Vagina (tissue), 2 donors: ENCODE data around the gene ZNF385A. TPM values are rescaled to one million over a fixed set of nuclear protein-coding genes. Genes with fewer than 3 reads are reported as not detected.

Source experiments
- DNase-seq, 2 donors: peaks; one replicate each; pipeline ENCODE4 v3.0.0-alpha.2; 2017; ENCODE audit errors: extremely low spot score in 2 of 2
- H3K27ac ChIP-seq: fragments of 200-600 bp; sonication (generic); one replicate; pipeline ENCODE4 v1.5.1; 2019
- H3K27me3 ChIP-seq: fragments of 200-600 bp; sonication (generic); one replicate; pipeline ENCODE4 v1.5.1; 2019
- H3K36me3 ChIP-seq, 2 donors: fragments of 200-600 bp; sonication (generic); one replicate each; pipeline ENCODE4 v1.5.1; 2017 to 2019
- H3K4me1 ChIP-seq: fragments of 200-600 bp; sonication (generic); one replicate; pipeline ENCODE4 v1.5.1; 2019
- H3K4me3 ChIP-seq, 2 donors: fragments of 200-600 bp; sonication (generic); 1 replicate in 1 of 2; 2 replicates in 1 of 2; pipeline ENCODE4 v1.5.1; 2016 to 2019
- H3K9me3 ChIP-seq: fragments of 200-600 bp; sonication (generic); one replicate; pipeline ENCODE4 v1.5.1; 2019
- CTCF ChIP-seq, 3 experiments: fragments of 450-650 bp in 2 of 3; fragments of 200-600 bp in 1 of 3; sonication (generic) in 1 of 3; IDR thresholded peaks; one replicate each; pipeline ENCODE4 v1.5.1; 2017 to 2019; ENCODE audit warnings: antibody characterized with exemption in 3 of 3, mild to moderate bottlenecking in 2 of 3, moderate library complexity in 2 of 3
- POLR2A ChIP-seq, 2 donors: fragments of 450-650 bp; IDR thresholded peaks; one replicate each; pipeline ENCODE4 v1.6.1; 2017; ENCODE audit warnings: antibody characterized with exemption in 2 of 2, mild to moderate bottlenecking in 2 of 2, moderate library complexity in 2 of 2
- POLR2AphosphoS5 ChIP-seq, 2 donors: sonication (generic); formaldehyde crosslinking; IDR thresholded peaks; one replicate each; pipeline ENCODE4 v1.9.0; 2017; ENCODE audit warnings: antibody characterized with exemption in 2 of 2, mild to moderate bottlenecking in 2 of 2, low read depth in 1 of 2; ENCODE audit not compliant: insufficient read depth in 1 of 2
- intact Hi-C: fragments of 100-400 bp; cut with DNase I; formaldehyde crosslinking; loops from one replicate; pipeline ENCODE4 v1.15.1; 2023
- total RNA-seq: library from RNA; depleted of rRNA; stranded (reverse); fragments of >200 nt; gene quantifications from one replicate; pipeline ENCODE4 v1.2.3, GENCODE V29; 2016

The ZNF385A gene
- total RNA-seq, 1 donor from 2014 or later, result 38.8 TPM

GRCh38 chr12:54386403-54387113, 2.0 kb upstream of the ZNF385A start:
- Histone ChIP-seq H3K27ac (peak overlapping the region; percentile 93), H3K9me3 (no peaks in the 10 kb centered on the region), H3K27me3 (no peaks in the 10 kb centered on the region), H3K4me3 (no peak overlapping the region), H3K36me3 (no peaks in the 10 kb centered on the region), H3K4me1 (peaks cover 77% of the 10 kb centered on the region)
- intact Hi-C loops, result no loop called here
- TF ChIP-seq POLR2AphosphoS5 (IDR thresholded peaks at IDR 0.05; ENCODE audit: insufficient read depth in 1 of 2, low read depth in 1 of 2), result no peak
- TF ChIP-seq POLR2A (IDR thresholded peaks at IDR 0.05), result no peak
- no peak for TF ChIP-seq CTCF (IDR thresholded peaks at IDR 0.05)
- no peak for DNase-seq

GRCh38 chr12:54385251-54385914, 850 bp upstream of the ZNF385A start:
- no peak for TF ChIP-seq POLR2A (IDR thresholded peaks at IDR 0.05)
- TF ChIP-seq CTCF (IDR thresholded peaks at IDR 0.05), result no peak
- peak in 1 of 2 donors; percentile 46 for TF ChIP-seq POLR2AphosphoS5 (IDR thresholded peaks at IDR 0.05; ENCODE audit: insufficient read depth in 1 of 2, low read depth in 1 of 2)
- Histone ChIP-seq H3K27me3 (no peaks in the 10 kb centered on the region), H3K36me3 (no peaks in the 10 kb centered on the region), H3K9me3 (no peaks in the 10 kb centered on the region), H3K4me3 (no peak overlapping the region), H3K27ac (peak overlapping the region; percentile 93), H3K4me1 (peaks cover 67% of the 10 kb centered on the region)
- intact Hi-C loops, result no loop called here
- no peak for DNase-seq

GRCh38 chr12:54383041-54383609, 1.4 kb downstream of the ZNF385A start:
- no peak for DNase-seq

GRCh38 chr12:54381136-54381535, 3.4 kb downstream of the ZNF385A start:
- TF ChIP-seq POLR2AphosphoS5 (IDR thresholded peaks at IDR 0.05; ENCODE audit: insufficient read depth in 1 of 2, low read depth in 1 of 2) (no peak), CTCF (IDR thresholded peaks at IDR 0.05) (no peak), POLR2A (IDR thresholded peaks at IDR 0.05) (no peak)
- Histone ChIP-seq H3K4me3 (no peak overlapping the region), H3K9me3 (no peaks in the 10 kb centered on the region), H3K27me3 (no peaks in the 10 kb centered on the region), H3K36me3 (no peaks in the 10 kb centered on the region), H3K27ac (peak overlapping the region; percentile 93), H3K4me1 (peaks cover 64% of the 10 kb centered on the region)
- no peak for DNase-seq
- intact Hi-C loops, result no loop called here

More at GRCh38 chr12:54383041-54383609, 1.4 kb downstream of the ZNF385A start:
- no peaks in the 10 kb centered on the region for H3K9me3 ChIP-seq
- H3K27me3 ChIP-seq, result no peaks in the 10 kb centered on the region
- H3K36me3 ChIP-seq, result no peaks in the 10 kb centered on the region
- H3K4me1 ChIP-seq, result peaks cover 62% of the 10 kb centered on the region
- peak overlapping the region; percentile 93 for H3K27ac ChIP-seq
- TF ChIP-seq CTCF (IDR thresholded peaks at IDR 0.05) (no peak), POLR2A (IDR thresholded peaks at IDR 0.05) (peak in 1 of 2 donors; percentile 20), POLR2AphosphoS5 (IDR thresholded peaks at IDR 0.05; ENCODE audit: insufficient read depth in 1 of 2, low read depth in 1 of 2) (peak; percentile 42 to 49)
- intact Hi-C loops, result no loop called here
- no peak overlapping the region for H3K4me3 ChIP-seq
